DND-41 (cell line): ENCODE results near the gene ABHD17A.
A peak's percentile ranks its signal among the peaks of the same experiment; 100 is the strongest.
"Not testable (repeated sequence)": the region's sequence is repeated elsewhere in the genome, so short reads cannot be mapped to it uniquely, and the experiment has no call there.

ENCODE experiments used
- ATAC-seq: fragments of 200-7000 bp; cut with Tn5 transposase; 3 replicates; pipeline ENCODE4 v1.9.1; 2021; ENCODE audit warnings: low read depth; ENCODE audit not compliant: insufficient read depth
- DNase-seq: peaks from one replicate; pipeline ENCODE4 v3.0.0-alpha.2; 2020
- H2AFZ ChIP-seq: 2 replicates; pipeline ENCODE4 v1.6.0; 2012; ENCODE audit warnings: low read depth, low read length
- H3K27ac ChIP-seq: 2 replicates; pipeline ENCODE4 v1.5.1; 2012; ENCODE audit warnings: low read length, inconsistent platforms
- H3K27me3 ChIP-seq: fragments of 200-600 bp; sonication (generic); 2 replicates; pipeline ENCODE4 v1.6.0; 2012; ENCODE audit warnings: low read length, mild to moderate bottlenecking, inconsistent platforms; ENCODE audit not compliant: insufficient read depth, poor library complexity
- H3K36me3 ChIP-seq: 2 replicates; pipeline ENCODE4 v1.5.1; 2012; ENCODE audit warnings: low read length, inconsistent platforms; ENCODE audit not compliant: insufficient read depth
- H3K4me1 ChIP-seq: 2 replicates; pipeline ENCODE4 v1.5.1; 2012; ENCODE audit warnings: mild to moderate bottlenecking, low read length; ENCODE audit not compliant: insufficient read depth
- H3K4me2 ChIP-seq: 2 replicates; pipeline ENCODE4 v1.6.0; 2012; ENCODE audit warnings: mild to moderate bottlenecking, moderate library complexity, low read length, inconsistent platforms; ENCODE audit not compliant: insufficient read depth
- H3K4me3 ChIP-seq, 2 experiments: fragments of 200-600 bp in 1 of 2; shearing (Covaris generic) in 1 of 2; 2 replicates each; pipeline ENCODE4 v1.5.1; 2012 to 2016; ENCODE audit warnings: inconsistent platforms in 2 of 2, low read length in 2 of 2, mild to moderate bottlenecking in 2 of 2, low read depth in 1 of 2, moderate library complexity in 1 of 2
- H3K79me2 ChIP-seq: 2 replicates; pipeline ENCODE4 v1.6.0; 2012; ENCODE audit warnings: low read length, inconsistent platforms; ENCODE audit not compliant: insufficient read depth
- H3K9ac ChIP-seq: 2 replicates; pipeline ENCODE4 v1.6.0; 2012; ENCODE audit warnings: low read depth, mild to moderate bottlenecking, inconsistent platforms, low read length, moderate library complexity
- H3K9me3 ChIP-seq: 2 replicates; pipeline ENCODE4 v1.5.1; 2012; ENCODE audit warnings: low read length, moderate library complexity, mild to moderate bottlenecking, inconsistent platforms; ENCODE audit not compliant: insufficient read depth, severe bottlenecking
- H4K20me1 ChIP-seq: 2 replicates; pipeline ENCODE4 v1.6.0; 2012; ENCODE audit warnings: low read length; ENCODE audit not compliant: insufficient read depth
- EZH2 ChIP-seq: IDR thresholded peaks from 3 replicates; pipeline ENCODE4 v1.6.1; 2012; ENCODE audit warnings: borderline replicate concordance, low read depth, mild to moderate bottlenecking, moderate library complexity, low read length, inconsistent platforms; ENCODE audit not compliant: severe bottlenecking
- TF ChIP-seq, protein P1 (sequence below): IDR thresholded peaks from 2 replicates; pipeline ENCODE4 v1.5.1; 2012; ENCODE audit warnings: borderline replicate concordance, low read length, moderate library complexity, mild to moderate bottlenecking; ENCODE audit not compliant: poor library complexity, severe bottlenecking; ENCODE audit errors: extremely low read depth

ABHD17A gene

DNA sequence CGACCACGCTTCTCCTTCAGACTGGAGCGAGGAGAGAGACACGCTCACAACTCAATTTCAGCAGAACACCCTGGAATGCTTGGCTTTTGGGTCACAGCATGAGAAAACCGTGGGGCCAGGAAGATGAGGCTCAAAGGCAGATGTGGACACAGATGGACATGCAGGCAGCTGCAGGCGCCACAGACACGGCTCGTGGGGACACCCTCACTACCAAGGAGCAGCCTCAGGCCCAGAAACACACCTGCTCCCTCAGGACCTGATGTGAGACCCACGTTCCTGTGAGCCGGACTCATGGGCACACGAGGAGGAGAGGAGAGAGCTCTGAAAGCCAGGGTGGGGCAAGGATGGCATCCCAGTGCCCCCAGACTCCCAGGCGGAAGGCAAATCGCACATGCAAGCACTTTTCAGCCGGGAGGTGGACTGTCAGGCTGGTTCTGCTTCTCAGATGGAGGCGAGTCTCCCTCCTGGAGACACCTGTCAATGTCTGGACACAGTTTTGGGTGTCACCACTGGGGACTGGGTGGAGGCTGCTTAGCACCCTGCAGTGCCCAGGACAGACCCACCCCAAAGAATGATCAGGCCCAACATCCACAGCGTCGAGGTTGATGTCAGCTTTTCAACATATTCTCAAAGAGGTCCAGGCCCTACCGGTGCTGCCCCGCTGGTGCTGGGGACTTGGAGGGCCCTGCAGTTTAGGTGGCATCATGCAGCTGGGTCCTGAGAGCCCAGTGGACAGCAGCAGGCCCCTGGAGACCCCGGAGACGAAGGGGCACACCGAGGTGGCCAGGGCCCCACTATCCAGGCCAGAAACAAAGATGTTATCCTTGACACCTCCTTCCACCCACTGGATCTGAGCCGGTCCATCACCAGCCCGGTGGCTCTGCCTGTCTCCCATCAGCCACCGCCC is 2.3 kb downstream of the ABHD17A start:
- no peak overlapping the region for H2AFZ ChIP-seq
- H3K4me2 ChIP-seq: peak overlapping the region; percentile 94
- TF ChIP-seq EZH2: no peak
- TF ChIP-seq, protein P1, sequence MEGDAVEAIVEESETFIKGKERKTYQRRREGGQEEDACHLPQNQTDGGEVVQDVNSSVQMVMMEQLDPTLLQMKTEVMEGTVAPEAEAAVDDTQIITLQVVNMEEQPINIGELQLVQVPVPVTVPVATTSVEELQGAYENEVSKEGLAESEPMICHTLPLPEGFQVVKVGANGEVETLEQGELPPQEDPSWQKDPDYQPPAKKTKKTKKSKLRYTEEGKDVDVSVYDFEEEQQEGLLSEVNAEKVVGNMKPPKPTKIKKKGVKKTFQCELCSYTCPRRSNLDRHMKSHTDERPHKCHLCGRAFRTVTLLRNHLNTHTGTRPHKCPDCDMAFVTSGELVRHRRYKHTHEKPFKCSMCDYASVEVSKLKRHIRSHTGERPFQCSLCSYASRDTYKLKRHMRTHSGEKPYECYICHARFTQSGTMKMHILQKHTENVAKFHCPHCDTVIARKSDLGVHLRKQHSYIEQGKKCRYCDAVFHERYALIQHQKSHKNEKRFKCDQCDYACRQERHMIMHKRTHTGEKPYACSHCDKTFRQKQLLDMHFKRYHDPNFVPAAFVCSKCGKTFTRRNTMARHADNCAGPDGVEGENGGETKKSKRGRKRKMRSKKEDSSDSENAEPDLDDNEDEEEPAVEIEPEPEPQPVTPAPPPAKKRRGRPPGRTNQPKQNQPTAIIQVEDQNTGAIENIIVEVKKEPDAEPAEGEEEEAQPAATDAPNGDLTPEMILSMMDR: no peak
- H3K27ac ChIP-seq: 0 out of 2 replicates have a peak overlapping the region, but pooled peaks have one; percentile 18
- peak overlapping the region in 1 of 2 experiments; percentile 70; a peak in 2 of 4 replicates for H3K4me3 ChIP-seq
- H3K79me2 ChIP-seq: peaks cover 48% of the 10 kb centered on the region
- peaks cover 46% of the 10 kb centered on the region for H4K20me1 ChIP-seq
- H3K36me3 ChIP-seq: peaks cover 19% of the 10 kb centered on the region
- H3K4me1 ChIP-seq: peaks cover 43% of the 10 kb centered on the region
- no peak for DNase-seq
- peak overlapping the region; percentile 71 for H3K9ac ChIP-seq
- H3K27me3 ChIP-seq: no peaks in the 10 kb centered on the region
- no peak for ATAC-seq
- no peaks in the 10 kb centered on the region for H3K9me3 ChIP-seq

GRCh38 chr19:1882089-1882785 is 3.1 kb downstream of the ABHD17A start:
- Histone ChIP-seq H3K79me2 (peaks cover 48% of the 10 kb centered on the region), H3K27ac (0 out of 2 replicates have a peak overlapping the region, but pooled peaks have one; percentile 18), H2AFZ (no peak overlapping the region), H4K20me1 (peaks cover 46% of the 10 kb centered on the region), H3K36me3 (peaks cover 19% of the 10 kb centered on the region), H3K4me1 (peaks cover 43% of the 10 kb centered on the region), H3K27me3 (no peaks in the 10 kb centered on the region), H3K4me3 (0 out of 4 replicates have a peak overlapping the region, but pooled peaks of 1 of the 2 experiments have one; percentile 70), H3K9ac (no peak overlapping the region), H3K9me3 (no peaks in the 10 kb centered on the region), H3K4me2 (peak overlapping the region; percentile 94)
- no peak for TF ChIP-seq EZH2
- TF ChIP-seq, protein P1: no peak
- DNase-seq: no peak
- ATAC-seq: no peak

GRCh38 chr19:1881393-1882088 is 3.8 kb downstream of the ABHD17A start:
- H3K9me3 ChIP-seq, H2AFZ ChIP-seq, H3K27me3 ChIP-seq, ATAC-seq, H3K27ac ChIP-seq, DNase-seq, H3K4me3 ChIP-seq, H3K9ac ChIP-seq: not testable (repeated sequence)
- Histone ChIP-seq H3K36me3 (peaks cover 19% of the 10 kb centered on the region), H3K4me2 (peak overlapping the region; percentile 2), H3K4me1 (peaks cover 45% of the 10 kb centered on the region), H4K20me1 (peaks cover 46% of the 10 kb centered on the region), H3K79me2 (peaks cover 48% of the 10 kb centered on the region)
